ENCODE data around the gene ATP2A2. TPM values are rescaled to one million over a fixed set of nuclear protein-coding genes. Genes with fewer than 3 reads are reported as not detected.

Gene ATP2A2
- total and polyA plus RNA-seq, 2 of the 8 experiments (the other 6 are each of a cell fraction or from before 2014, with no cell fraction given), result 86.1 to 271 TPM

DNA sequence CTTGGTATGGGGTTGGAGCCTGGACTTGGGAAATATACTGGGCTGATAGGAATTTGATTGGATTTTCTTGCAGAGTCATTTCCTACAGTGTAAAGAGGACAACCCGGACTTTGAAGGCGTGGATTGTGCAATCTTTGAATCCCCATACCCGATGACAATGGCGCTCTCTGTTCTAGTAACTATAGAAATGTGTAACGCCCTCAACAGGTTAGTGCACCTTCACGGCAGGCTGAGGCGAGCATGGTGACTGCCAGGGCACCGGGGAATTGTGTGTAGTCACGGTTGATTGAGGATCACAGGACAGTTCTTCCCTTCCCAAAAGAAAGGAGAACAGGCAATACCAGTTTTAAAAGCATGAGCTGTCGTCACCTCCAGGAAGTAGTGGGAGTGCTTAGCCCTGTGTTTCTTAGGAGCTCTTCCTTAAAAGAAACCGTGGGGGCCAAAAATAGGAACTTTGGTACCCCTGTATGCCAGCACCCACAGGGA lies 64.2 kb downstream of the ATP2A2 start:
- H2AK5ac ChIP-seq (ENCODE audit: low read depth, low read length), result no peak overlapping the region
- WGBS, 2 experiments (ENCODE audit: extremely low coverage in 1 of 2, insufficient coverage in 1 of 2, insufficient read length in 1 of 2, insufficient replicate concordance in 2 of 2, low coverage in 1 of 2, low lambda C conversion rate in 2 of 2, missing lambda C conversion rate in 1 of 2), result 94% methylated on average over 11 of the region's 11 CpGs; no CpG with 5 or more reads in 1 of the 2 experiments
- H3K23ac ChIP-seq (ENCODE audit: insufficient read length), result no peak overlapping the region
- H3K4me1 ChIP-seq (replicated peaks in 1 of 4; ENCODE audit: control insufficient read depth in 3 of 4, insufficient read depth in 4 of 4, low read length in 3 of 4), result no peaks in the 10 kb centered on the region; a peak in 2 of 7 replicates
- no peak overlapping the region for H4K8ac ChIP-seq (ENCODE audit: extremely low read depth, insufficient read depth, low read length)
- H4K5ac ChIP-seq (ENCODE audit: insufficient read length, low read depth, low read length), result no peak overlapping the region
- no peak overlapping the region for H2BK15ac ChIP-seq (ENCODE audit: low read length)
- H2AFZ ChIP-seq (ENCODE audit: low read length), result no peak overlapping the region
- no peak overlapping the region for H3K18ac ChIP-seq (ENCODE audit: extremely low read depth, low read length)
- H3K23me2 ChIP-seq (ENCODE audit: low read depth, low read length), result no peaks in the 10 kb centered on the region
- ChIA-PET CTCF (ENCODE audit: partially characterized antibody) (no interaction called here), POLR2A (ENCODE audit: partially characterized antibody) (no interaction called here)
- peaks cover 4% of the 10 kb centered on the region; the same call in 1 of the 2 replicates for H3K79me1 ChIP-seq (ENCODE audit: low read depth, low read length)
- H2BK12ac ChIP-seq (ENCODE audit: low read depth, low read length), result no peak overlapping the region
- DNase-seq (ENCODE audit: low read depth in 1 of 2, low spot score in 2 of 2) (no peak), FAIRE-seq (no peak)
- H3K36me3 ChIP-seq (ENCODE audit: control insufficient read depth in 2 of 4, insufficient read depth in 4 of 4, low read length in 3 of 4), result peaks cover 62 to 93% (median 75%) of the 10 kb centered on the region in 4 experiments
- no peaks in the 10 kb centered on the region for H3K27me3 ChIP-seq (replicated peaks in 1 of 4; ENCODE audit: control insufficient read depth in 3 of 4, extremely low read depth in 1 of 4, insufficient read depth in 3 of 4, low read length in 3 of 4)
- H3K27ac ChIP-seq (ENCODE audit: low read depth, low read length), result no peak overlapping the region
- no peak overlapping the region for H2BK5ac ChIP-seq (ENCODE audit: low read depth, low read length)
- H3K9me3 ChIP-seq (ENCODE audit: insufficient read depth in 2 of 2, low read depth in 1 of 2, low read length in 1 of 2), result no peaks in the 10 kb centered on the region
- no peak overlapping the region for H3K9ac ChIP-seq (replicated peaks in 1 of 4; ENCODE audit: extremely low read depth in 1 of 4, low read depth in 3 of 4, low read length in 3 of 4)
- no peaks in the 10 kb centered on the region for H3K79me2 ChIP-seq (ENCODE audit: control insufficient read depth in 1 of 2, insufficient read depth in 2 of 2, low read length in 2 of 2)
- H3K56ac ChIP-seq (replicated peaks; ENCODE audit: insufficient read length, low read depth, low read length), result no peak overlapping the region
- H3K14ac ChIP-seq (ENCODE audit: insufficient read length), result no peak overlapping the region
- H3K4ac ChIP-seq (replicated peaks; ENCODE audit: insufficient read length, low read depth, low read length), result no peak overlapping the region
- H4K91ac ChIP-seq (replicated peaks; ENCODE audit: insufficient read length, low read length), result no peak overlapping the region
- H3K4me2 ChIP-seq (ENCODE audit: insufficient read depth in 1 of 2, low read depth in 2 of 2, low read length in 2 of 2), result no peak overlapping the region
- no peak overlapping the region for H2BK20ac ChIP-seq (ENCODE audit: low read length)
- H3K4me3 ChIP-seq (ENCODE audit: extremely low read depth in 1 of 4, insufficient read depth in 2 of 4, low read depth in 3 of 4, low read length in 4 of 4), result no peak overlapping the region
- no peak overlapping the region for H2BK120ac ChIP-seq (replicated peaks; ENCODE audit: low read depth, low read length)
- H4K20me1 ChIP-seq (replicated peaks in 1 of 2; ENCODE audit: control insufficient read depth in 1 of 2, insufficient read depth in 2 of 2, low read length in 2 of 2), result peaks cover 9 to 11% of the 10 kb centered on the region in 2 experiments
- TF ChIP-seq JUND (IDR thresholded peaks at IDR 0.05; ENCODE audit: low read length) (no peak), SIN3A (conservative IDR thresholded peaks at IDR 0.05 in 1 of 2, IDR thresholded peaks at IDR 0.05 in 1 of 2; ENCODE audit: low read depth in 1 of 2, low read length in 2 of 2) (no peak), SIRT6 (IDR thresholded peaks at IDR 0.05; ENCODE audit: low read length) (no peak), POLR2AphosphoS5 (IDR thresholded peaks at IDR 0.05; ENCODE audit: low read depth, low read length) (no peak), CHD1 (IDR thresholded peaks at IDR 0.05; ENCODE audit: low read depth, low read length) (no peak)
